H1 (cell line): ENCODE data around the gene KIFC1. TPM values are rescaled to one million over a fixed set of nuclear protein-coding genes. Genes with fewer than 3 reads are reported as not detected.
A peak's percentile ranks its signal among the peaks of the same experiment; 100 is the strongest.

ENCODE experiments used
- CTCF ChIA-PET: fragments of 300-600 bp; sonication (Branson Sonifier 250); formaldehyde crosslinking; loops from one replicate; lab custom pipeline; 2021; ENCODE audit not compliant: partially characterized antibody; lab: Charles Lee
- POLR2A ChIA-PET: fragments of 300-600 bp; sonication (Branson Sonifier 250); formaldehyde crosslinking; loops from one replicate; lab custom pipeline; 2021; ENCODE audit warnings: inconsistent platforms; ENCODE audit not compliant: partially characterized antibody; lab: Charles Lee
- DNase-seq, 2 experiments: peaks; one replicate each; pipeline versions ENCODE4 v3.0.0 to v3.0.0-alpha.2; 2010 to 2022; ENCODE audit warnings: low spot score in 2 of 2, low read depth in 1 of 2, mixed read lengths in 1 of 2
- FAIRE-seq: peaks from 2 replicates; lab custom pipeline; 2011; peaks lifted over from hg19 to GRCh38; lab: Jason Lieb, UNC
- H2AFZ ChIP-seq: 2 replicates; pipeline ENCODE4 v1.8.1; 2012; ENCODE audit warnings: low read length, inconsistent platforms
- H2AK5ac ChIP-seq: 2 replicates; pipeline ENCODE4 v1.6.1; 2013; ENCODE audit warnings: low read depth, low read length
- H2BK120ac ChIP-seq: replicated peaks from 2 replicates; pipeline ENCODE3; 2013; ENCODE audit warnings: low read depth, low read length, inconsistent platforms
- H2BK12ac ChIP-seq: 2 replicates; pipeline ENCODE4 v1.6.1; 2013; ENCODE audit warnings: low read depth, low read length
- H2BK15ac ChIP-seq: 2 replicates; pipeline ENCODE4 v1.6.1; 2013; ENCODE audit warnings: low read length
- H2BK20ac ChIP-seq: 2 replicates; pipeline ENCODE4 v1.6.1; 2013; ENCODE audit warnings: low read length
- H2BK5ac ChIP-seq: 2 replicates; pipeline ENCODE4 v1.6.1; 2013; ENCODE audit warnings: low read depth, low read length
- H3K14ac ChIP-seq: 2 replicates; pipeline ENCODE4 v1.6.1; 2013; ENCODE audit warnings: inconsistent platforms; ENCODE audit not compliant: insufficient read length
- H3K18ac ChIP-seq: 2 replicates; pipeline ENCODE4 v1.6.1; 2013; ENCODE audit warnings: low read length; ENCODE audit errors: extremely low read depth
- H3K23ac ChIP-seq: 2 replicates; pipeline ENCODE4 v1.6.1; 2013; ENCODE audit warnings: inconsistent platforms; ENCODE audit not compliant: insufficient read length
- H3K23me2 ChIP-seq: 2 replicates; pipeline ENCODE4 v1.6.1; 2013; ENCODE audit warnings: low read depth, low read length
- H3K27ac ChIP-seq: 2 replicates; pipeline ENCODE4 v1.6.1; 2011; ENCODE audit warnings: low read depth, low read length, inconsistent platforms
- H3K27me3 ChIP-seq, 4 experiments: replicated peaks in 1 of 4; 1 replicate in 1 of 4; 2 replicates in 3 of 4; pipeline versions ENCODE4 v1.6.1 to v1.8.1; 2011 to 2013; ENCODE audit warnings: low read length in 3 of 4, mild to moderate bottlenecking in 3 of 4, inconsistent platforms in 2 of 4, mixed read lengths in 2 of 4, moderate library complexity in 1 of 4; ENCODE audit not compliant: control insufficient read depth in 3 of 4, insufficient read depth in 3 of 4; ENCODE audit errors: extremely low read depth in 1 of 4
- H3K36me3 ChIP-seq, 4 experiments: 2 replicates each; pipeline versions ENCODE4 v1.6.1 to v1.8.1; 2011 to 2013; ENCODE audit warnings: mild to moderate bottlenecking in 4 of 4, low read length in 3 of 4, moderate library complexity in 2 of 4, control low read depth in 1 of 4, inconsistent platforms in 1 of 4; ENCODE audit not compliant: insufficient read depth in 4 of 4, control insufficient read depth in 2 of 4
- H3K4ac ChIP-seq: replicated peaks from 2 replicates; pipeline ENCODE3; 2013; ENCODE audit warnings: low read length, low read depth, mixed read lengths, inconsistent platforms; ENCODE audit not compliant: insufficient read length
- H3K4me1 ChIP-seq, 4 experiments: replicated peaks in 1 of 4; 1 replicate in 1 of 4; 2 replicates in 3 of 4; pipeline versions ENCODE4 v1.6.1 to v1.8.1; 2011 to 2013; ENCODE audit warnings: low read length in 3 of 4, inconsistent platforms in 2 of 4, mixed read lengths in 1 of 4; ENCODE audit not compliant: insufficient read depth in 4 of 4, control insufficient read depth in 3 of 4
- H3K4me2 ChIP-seq, 2 experiments: 2 replicates each; pipeline versions ENCODE4 v1.6.1 to v1.8.1; 2011 to 2013; ENCODE audit warnings: low read depth in 2 of 2, low read length in 2 of 2, control low read depth in 1 of 2, inconsistent platforms in 1 of 2, mild to moderate bottlenecking in 1 of 2; ENCODE audit not compliant: insufficient read depth in 1 of 2
- H3K4me3 ChIP-seq, 4 experiments: fragments of 200-600, 300-600 bp in 1 of 4; sonication (generic), shearing (Covaris generic), sonication (Bioruptor Twin) in 1 of 4; 2 replicates each; pipeline versions ENCODE4 v1.5.1 to v1.8.1; 2011 to 2016; ENCODE audit warnings: low read length in 4 of 4, low read depth in 3 of 4, control low read depth in 2 of 4, inconsistent platforms in 2 of 4, mild to moderate bottlenecking in 2 of 4, mixed read lengths in 1 of 4, moderate library complexity in 1 of 4; ENCODE audit not compliant: insufficient read depth in 2 of 4; ENCODE audit errors: extremely low read depth in 1 of 4
- H3K56ac ChIP-seq: replicated peaks from 2 replicates; pipeline ENCODE3; 2013; ENCODE audit warnings: low read depth, mild to moderate bottlenecking, mixed read lengths, low read length, inconsistent platforms; ENCODE audit not compliant: insufficient read length
- H3K79me1 ChIP-seq: 2 replicates; pipeline ENCODE4 v1.6.1; 2013; ENCODE audit warnings: low read depth, low read length, control low read depth
- H3K79me2 ChIP-seq, 2 experiments: 2 replicates each; pipeline versions ENCODE4 v1.6.1 to v1.8.1; 2012 to 2013; ENCODE audit warnings: low read length in 2 of 2, mild to moderate bottlenecking in 2 of 2, inconsistent platforms in 1 of 2; ENCODE audit not compliant: insufficient read depth in 2 of 2, control insufficient read depth in 1 of 2
- H3K9ac ChIP-seq, 4 experiments: replicated peaks in 1 of 4; 1 replicate in 1 of 4; 2 replicates in 3 of 4; pipeline versions ENCODE4 v1.6.1 to v1.8.1; 2011 to 2013; ENCODE audit warnings: low read depth in 3 of 4, low read length in 3 of 4, control low read depth in 2 of 4, mild to moderate bottlenecking in 2 of 4, moderate library complexity in 2 of 4, inconsistent platforms in 1 of 4; ENCODE audit errors: extremely low read depth in 1 of 4
- H3K9me3 ChIP-seq, 2 experiments: 2 replicates each; pipeline versions ENCODE4 v1.6.1 to v1.8.1; 2012 to 2013; ENCODE audit warnings: mild to moderate bottlenecking in 2 of 2, moderate library complexity in 2 of 2, control low read depth in 1 of 2, inconsistent platforms in 1 of 2, low read depth in 1 of 2, low read length in 1 of 2, mixed read lengths in 1 of 2; ENCODE audit not compliant: insufficient read depth in 2 of 2
- H4K20me1 ChIP-seq, 2 experiments: replicated peaks in 1 of 2; 2 replicates each; pipeline versions ENCODE3 to v1.8.1; 2011 to 2013; ENCODE audit warnings: inconsistent platforms in 2 of 2, low read length in 2 of 2, mild to moderate bottlenecking in 1 of 2; ENCODE audit not compliant: insufficient read depth in 2 of 2, control insufficient read depth in 1 of 2
- H4K5ac ChIP-seq: 2 replicates; pipeline ENCODE4 v1.6.1; 2013; ENCODE audit warnings: low read length, low read depth, mixed read lengths, inconsistent platforms; ENCODE audit not compliant: insufficient read length
- H4K8ac ChIP-seq: 2 replicates; pipeline ENCODE4 v1.8.0; 2013; ENCODE audit warnings: mild to moderate bottlenecking, moderate library complexity, low read length, inconsistent platforms; ENCODE audit not compliant: insufficient read depth; ENCODE audit errors: extremely low read depth
- H4K91ac ChIP-seq: replicated peaks from 2 replicates; pipeline ENCODE3; 2013; ENCODE audit warnings: low read length, mixed read lengths, inconsistent platforms; ENCODE audit not compliant: insufficient read length
- CBX5 ChIP-seq: fragments of 300-800, 300-1000 bp; sonication (generic); IDR thresholded peaks from 2 replicates; pipeline ENCODE4 v1.7.1; 2016; ENCODE audit warnings: antibody characterized with exemption, low read length, low read depth
- JUN ChIP-seq: IDR thresholded peaks from 2 replicates; pipeline ENCODE4 v1.6.1; 2011; ENCODE audit warnings: low read depth, mild to moderate bottlenecking, improper control_type of control experiment, low read length
- NRF1 ChIP-seq: IDR thresholded peaks from 2 replicates; pipeline ENCODE4 v1.6.1; 2011; ENCODE audit warnings: mild to moderate bottlenecking, low read depth, low read length, improper control_type of control experiment
- POLR2A ChIP-seq, 2 experiments: IDR thresholded peaks; 1 replicate in 1 of 2; 2 replicates in 1 of 2; pipeline ENCODE4 v1.6.1; 2011; ENCODE audit warnings: low read depth in 2 of 2, low read length in 2 of 2, mild to moderate bottlenecking in 2 of 2; ENCODE audit errors: control extremely low read depth in 1 of 2
- POLR2AphosphoS5 ChIP-seq: IDR thresholded peaks from 2 replicates; pipeline ENCODE4 v1.6.1; 2011; ENCODE audit warnings: low read depth, low read length
- SAP30 ChIP-seq: fragments of 300-600 bp; sonication (generic); IDR thresholded peaks from 2 replicates; pipeline ENCODE4 v1.7.1; 2012; ENCODE audit warnings: low read length, moderate library complexity, mild to moderate bottlenecking, inconsistent platforms; ENCODE audit not compliant: insufficient read depth, insufficient replicate concordance
- SP4 ChIP-seq: IDR thresholded peaks from 2 replicates; pipeline ENCODE4 v1.6.1; 2012; ENCODE audit warnings: low read length, inconsistent platforms
- WGBS, 2 experiments: shearing (Covaris generic) in 1 of 2; methylation state at CpG; one replicate each; pipeline versions ENCODE4 v1.1.6 to v1.1.7; 2013 to 2015; ENCODE audit warnings: low lambda C conversion rate in 2 of 2, mixed read lengths in 2 of 2, inconsistent platforms in 1 of 2, low coverage in 1 of 2, missing lambda C conversion rate in 1 of 2; ENCODE audit not compliant: insufficient replicate concordance in 2 of 2, insufficient coverage in 1 of 2, insufficient read length in 1 of 2; ENCODE audit errors: extremely low coverage in 1 of 2, missing lambda C conversion rate in 1 of 2; 5-methylcytosine and 5-hydroxymethylcytosine counted together
- polyA plus RNA-seq, 7 experiments: library from polyadenylated mRNA; depleted of rRNA in 3 of 7; stranded (reverse) in 5 of 7; unstranded in 2 of 7; fragments of >200 nt in 5 of 7; fragments of 200-250 nt in 2 of 7; gene quantifications; 1 replicate in 5 of 7; 2 replicates in 1 of 7; 4 replicates in 1 of 7; pipeline versions ENCODE4 v1.2.1 to v1.2.3, GENCODE V29; 2011 to 2013; ENCODE audit warnings: missing spikeins in 2 of 7, mixed read lengths in 2 of 7
- total RNA-seq: library from RNA; stranded (reverse); fragmentation: NEBNext Ultra II Directional; extraction: Animal tissue kit (Norgen Biotek cat#: 25700); gene quantifications from 2 replicates; pipeline ENCODE4 v1.2.1, GENCODE V29; 2021
- TF ChIP-seq, protein P1 (sequence below): IDR thresholded peaks from 2 replicates; pipeline ENCODE4 v1.6.1; 2011; ENCODE audit warnings: low read depth, mild to moderate bottlenecking, low read length; ENCODE audit not compliant: insufficient read depth
- TF ChIP-seq, protein P2 (sequence below), 3 experiments: IDR thresholded peaks; 1 replicate in 2 of 3; 2 replicates in 1 of 3; pipeline versions ENCODE4 v1.5.1 to v1.6.1; 2011; ENCODE audit warnings: low read length in 3 of 3, mild to moderate bottlenecking in 3 of 3, inconsistent platforms in 2 of 3, low read depth in 1 of 3, moderate library complexity in 1 of 3; ENCODE audit not compliant: insufficient read depth in 1 of 3; ENCODE audit errors: control extremely low read depth in 1 of 3

Gene KIFC1
- total and polyA plus RNA-seq, 2 of the 8 experiments (the other 6 are each of a cell fraction or from before 2014, with no cell fraction given), result 46.6 to 64.3 TPM

DNA sequence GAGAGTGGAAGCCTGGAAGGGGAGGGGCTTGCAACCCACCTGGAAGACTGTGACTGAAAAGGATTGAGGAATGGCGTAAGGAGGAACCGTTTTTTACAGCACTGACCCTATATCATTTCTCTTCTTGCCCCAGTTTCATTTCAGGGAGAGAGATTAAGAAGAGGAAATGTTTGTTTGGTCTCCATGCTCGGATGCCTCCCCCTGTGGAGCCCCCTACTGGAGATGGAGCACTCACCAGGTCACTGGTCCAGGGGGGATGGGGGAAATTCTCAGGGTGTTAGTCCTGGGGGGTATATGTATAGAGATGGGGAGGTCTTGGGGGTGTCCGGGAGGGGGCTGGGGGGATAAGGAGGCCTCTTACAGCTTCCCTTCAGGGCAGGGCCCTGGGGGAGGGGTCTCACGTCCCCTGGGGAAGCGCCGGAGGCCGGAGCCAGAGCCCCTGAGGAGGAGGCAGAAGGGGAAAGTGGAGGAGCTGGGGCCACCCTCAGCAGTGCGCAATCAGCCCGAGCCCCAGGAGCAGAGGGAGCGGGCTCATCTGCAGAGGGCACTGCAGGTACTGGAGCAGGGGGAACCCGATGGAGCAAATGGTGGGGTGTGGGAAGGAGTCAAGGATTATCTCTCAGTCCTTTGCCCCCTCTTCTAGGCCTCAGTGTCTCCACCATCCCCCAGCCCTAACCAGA, 23.1 kb downstream of the KIFC1 start:
- CTCF ChIA-PET, result interaction anchor here (0.6 to 5.7 kb wide), 9 partner anchors 10 to 181 kb away, joined by 3 to 37 read pairs (median 4); partner anchors contain the start of genes ZBTB22 and ZBTB9
- peaks cover 4 to 17% of the 10 kb centered on the region in 2 experiments for H4K20me1 ChIP-seq
- H3K79me1 ChIP-seq, result peaks cover 9% of the 10 kb centered on the region; the same call in 1 of the 2 replicates
- no peak overlapping the region for H3K56ac ChIP-seq
- peak overlapping the region; percentile 51; the same call in 1 of the 2 replicates for H4K8ac ChIP-seq
- no peak overlapping the region for H2BK5ac ChIP-seq
- no peak overlapping the region; a peak in 2 of 4 replicates for H3K4me2 ChIP-seq
- no peak overlapping the region for H2BK15ac ChIP-seq
- H3K9ac ChIP-seq, result no peak overlapping the region
- no peak overlapping the region for H2BK120ac ChIP-seq
- no peak overlapping the region for H3K4ac ChIP-seq
- H3K23me2 ChIP-seq, result peaks cover 20% of the 10 kb centered on the region
- H2BK20ac ChIP-seq, result no peak overlapping the region
- H3K18ac ChIP-seq, result no peak overlapping the region
- H3K4me3 ChIP-seq, result no peak overlapping the region
- peaks cover 11 to 36% of the 10 kb centered on the region in 2 experiments for H3K79me2 ChIP-seq
- no peak overlapping the region for H3K14ac ChIP-seq
- H2AK5ac ChIP-seq, result no peak overlapping the region
- H3K23ac ChIP-seq, result no peak overlapping the region
- POLR2A ChIA-PET, result interaction anchor here (0.9 to 2.0 kb wide), 9 partner anchors 11 to 139 kb away, joined by 3 to 11 read pairs (median 5); partner anchors contain the start of gene B3GALT4
- no peak overlapping the region for H2BK12ac ChIP-seq
- no peak overlapping the region for H4K5ac ChIP-seq
- DNase-seq (peak in 1 of 2 experiments; percentile 52), FAIRE-seq (no peak)
- H3K27ac ChIP-seq, result no peak overlapping the region
- H3K9me3 ChIP-seq, result no peaks in the 10 kb centered on the region
- no peak overlapping the region for H4K91ac ChIP-seq
- WGBS, 2 experiments, result 81% methylated on average over 5 of the region's 12 CpGs; no CpG with 5 or more reads in 1 of the 2 experiments
- H3K4me1 ChIP-seq, result peaks cover 8 to 31% (median 15%) of the 10 kb centered on the region in 4 experiments
- peaks cover 7 to 45% (median 29%) of the 10 kb centered on the region in 4 experiments; a peak in 7 of 8 replicates for H3K36me3 ChIP-seq
- H3K27me3 ChIP-seq, result no peaks in the 10 kb centered on the region
- H2AFZ ChIP-seq, result no peak overlapping the region
- TF ChIP-seq POLR2A (IDR thresholded peaks at IDR 0.05; ENCODE audit: control extremely low read depth in 1 of 2, low read depth in 2 of 2, low read length in 2 of 2) (peak in 1 of 2 experiments; percentile 57; a peak in 1 of 3 replicates), CBX5 (no peak), SAP30 (no peak), POLR2AphosphoS5 (peak; percentile 53; the same call in 1 of the 2 replicates), SP4 (no peak), NRF1 (no peak), JUN (no peak)
- TF ChIP-seq, protein P1, sequence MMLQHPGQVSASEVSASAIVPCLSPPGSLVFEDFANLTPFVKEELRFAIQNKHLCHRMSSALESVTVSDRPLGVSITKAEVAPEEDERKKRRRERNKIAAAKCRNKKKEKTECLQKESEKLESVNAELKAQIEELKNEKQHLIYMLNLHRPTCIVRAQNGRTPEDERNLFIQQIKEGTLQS, result no peak
- TF ChIP-seq, protein P2, sequence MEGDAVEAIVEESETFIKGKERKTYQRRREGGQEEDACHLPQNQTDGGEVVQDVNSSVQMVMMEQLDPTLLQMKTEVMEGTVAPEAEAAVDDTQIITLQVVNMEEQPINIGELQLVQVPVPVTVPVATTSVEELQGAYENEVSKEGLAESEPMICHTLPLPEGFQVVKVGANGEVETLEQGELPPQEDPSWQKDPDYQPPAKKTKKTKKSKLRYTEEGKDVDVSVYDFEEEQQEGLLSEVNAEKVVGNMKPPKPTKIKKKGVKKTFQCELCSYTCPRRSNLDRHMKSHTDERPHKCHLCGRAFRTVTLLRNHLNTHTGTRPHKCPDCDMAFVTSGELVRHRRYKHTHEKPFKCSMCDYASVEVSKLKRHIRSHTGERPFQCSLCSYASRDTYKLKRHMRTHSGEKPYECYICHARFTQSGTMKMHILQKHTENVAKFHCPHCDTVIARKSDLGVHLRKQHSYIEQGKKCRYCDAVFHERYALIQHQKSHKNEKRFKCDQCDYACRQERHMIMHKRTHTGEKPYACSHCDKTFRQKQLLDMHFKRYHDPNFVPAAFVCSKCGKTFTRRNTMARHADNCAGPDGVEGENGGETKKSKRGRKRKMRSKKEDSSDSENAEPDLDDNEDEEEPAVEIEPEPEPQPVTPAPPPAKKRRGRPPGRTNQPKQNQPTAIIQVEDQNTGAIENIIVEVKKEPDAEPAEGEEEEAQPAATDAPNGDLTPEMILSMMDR (IDR thresholded peaks at IDR 0.05; ENCODE audit: control extremely low read depth in 1 of 3, insufficient read depth in 1 of 3, low read depth in 1 of 3, low read length in 3 of 3), result peak in 2 of 3 experiments; percentile 44 to 45; a peak in 3 of 4 replicates
